Stomach (tissue), 4 donors: ENCODE results near the gene ANKS1A.

Experiments
- CTCF ChIP-seq, 7 experiments: fragments of 450-650 bp in 4 of 7; fragments of 200-600 bp in 3 of 7; sonication (generic) in 3 of 7; IDR thresholded peaks; one replicate each; pipeline ENCODE4 v1.5.1; 2016 to 2019; ENCODE audit warnings: antibody characterized with exemption in 7 of 7, control low read depth in 2 of 7, mild to moderate bottlenecking in 1 of 7
- EP300 ChIP-seq: sonication (generic); formaldehyde crosslinking; IDR thresholded peaks from one replicate; pipeline ENCODE4 v1.6.1; 2017; ENCODE audit warnings: antibody characterized with exemption
- POLR2A ChIP-seq, 4 donors: fragments of 450-650 bp; IDR thresholded peaks; one replicate each; pipeline ENCODE4 v1.6.1; 2016; ENCODE audit warnings: antibody characterized with exemption in 4 of 4, control low read depth in 2 of 4, mild to moderate bottlenecking in 1 of 4, moderate library complexity in 1 of 4
- POLR2AphosphoS5 ChIP-seq, 3 donors: sonication (generic); formaldehyde crosslinking; IDR thresholded peaks; one replicate each; pipeline ENCODE4 v1.6.1; 2016; ENCODE audit warnings: antibody characterized with exemption in 3 of 3

- TF ChIP-seq EP300 = no peak
- no peak for TF ChIP-seq CTCF (IDR thresholded peaks at IDR 0.05)
- no peak for TF ChIP-seq POLR2A (IDR thresholded peaks at IDR 0.05)
- no peak for TF ChIP-seq POLR2AphosphoS5 (IDR thresholded peaks at IDR 0.05)
These were observed 58.5 kb downstream of the ANKS1A start for GRCh38 chr6:34947561-34947960.
